Neutrophil (primary cell): ENCODE measurements around the gene LMNTD2.

Source experiments
- H3K27ac ChIP-seq: fragments of 200-600 bp; sonication (generic); 2 replicates; pipeline ENCODE4 v1.5.1; 2016; ENCODE audit warnings: mild to moderate bottlenecking, moderate library complexity
- H3K27me3 ChIP-seq: fragments of 200-600 bp; sonication (generic); 2 replicates; pipeline ENCODE4 v1.6.0; 2016; ENCODE audit warnings: mild to moderate bottlenecking
- H3K36me3 ChIP-seq: fragments of 200-600 bp; sonication (generic); 2 replicates; pipeline ENCODE4 v1.5.1; 2017
- H3K4me1 ChIP-seq, 2 experiments: fragments of 200-600 bp in 1 of 2; sonication (generic) in 1 of 2; 1 replicate in 1 of 2; 2 replicates in 1 of 2; pipeline versions ENCODE4 v1.5.1 to v1.6.1; 2013 to 2016; ENCODE audit warnings: low read depth in 1 of 2, low read length in 1 of 2, mild to moderate bottlenecking in 1 of 2, moderate library complexity in 1 of 2; ENCODE audit not compliant: control insufficient read depth in 1 of 2, insufficient read depth in 1 of 2
- H3K4me3 ChIP-seq, 2 experiments: fragments of 200-600 bp in 1 of 2; sonication (generic) in 1 of 2; 1 replicate in 1 of 2; 2 replicates in 1 of 2; pipeline ENCODE4 v1.5.1; 2013 to 2016; ENCODE audit warnings: low read depth in 1 of 2, low read length in 1 of 2, mild to moderate bottlenecking in 1 of 2, moderate library complexity in 1 of 2
- H3K9me3 ChIP-seq: fragments of 200-600 bp; sonication (generic); 2 replicates; pipeline ENCODE4 v1.5.1; 2016
- CTCF ChIP-seq: fragments of 200-600 bp; sonication (generic); IDR thresholded peaks from 2 replicates; pipeline ENCODE4 v1.5.1; 2016; ENCODE audit warnings: antibody characterized with exemption

Gene LMNTD2

GRCh38 chr11:590997-591396, 30.5 kb upstream of the LMNTD2 start:
- no peaks in the 10 kb centered on the region for H3K4me1 ChIP-seq
- H3K9me3 ChIP-seq, result no peaks in the 10 kb centered on the region
- H3K36me3 ChIP-seq, result peaks cover 97% of the 10 kb centered on the region
- no peak overlapping the region for H3K27ac ChIP-seq
- H3K4me3 ChIP-seq, result no peak overlapping the region
- no peaks in the 10 kb centered on the region for H3K27me3 ChIP-seq
- TF ChIP-seq CTCF, result no peak

GRCh38 chr11:589798-590197, 29.3 kb upstream of the LMNTD2 start:
- H3K4me3 ChIP-seq, result no peak overlapping the region
- TF ChIP-seq CTCF, result no peak
- no peak overlapping the region for H3K27ac ChIP-seq
- no peaks in the 10 kb centered on the region for H3K9me3 ChIP-seq
- peaks cover 89% of the 10 kb centered on the region for H3K36me3 ChIP-seq
- no peaks in the 10 kb centered on the region for H3K27me3 ChIP-seq
- H3K4me1 ChIP-seq, result no peaks in the 10 kb centered on the region

- Histone ChIP-seq H3K27ac (peak overlapping the region; percentile 44), H3K4me3 (no peak overlapping the region)
- no peak for TF ChIP-seq CTCF
Observed at GRCh38 chr11:587978-588380, 27.4 kb upstream of the LMNTD2 start.

GRCh38 chr11:587546-587945, 27.0 kb upstream of the LMNTD2 start:
- no peaks in the 10 kb centered on the region for H3K9me3 ChIP-seq
- no peak overlapping the region for H3K4me3 ChIP-seq
- H3K36me3 ChIP-seq, result peaks cover 85% of the 10 kb centered on the region
- peak overlapping the region; percentile 44 for H3K27ac ChIP-seq
- no peak for TF ChIP-seq CTCF
- no peaks in the 10 kb centered on the region for H3K4me1 ChIP-seq
- H3K27me3 ChIP-seq, result no peaks in the 10 kb centered on the region

More at GRCh38 chr11:587978-588380, 27.4 kb upstream of the LMNTD2 start:
- H3K27me3 ChIP-seq, result no peaks in the 10 kb centered on the region
- peaks cover 86% of the 10 kb centered on the region for H3K36me3 ChIP-seq
- no peaks in the 10 kb centered on the region for H3K4me1 ChIP-seq
- H3K9me3 ChIP-seq, result no peaks in the 10 kb centered on the region

GRCh38 chr11:586376-587316, 26.1 kb upstream of the LMNTD2 start:
- Histone ChIP-seq H3K27me3 (no peaks in the 10 kb centered on the region), H3K9me3 (no peaks in the 10 kb centered on the region), H3K36me3 (peaks cover 83% of the 10 kb centered on the region), H3K27ac (no peak overlapping the region), H3K4me3 (no peak overlapping the region), H3K4me1 (no peaks in the 10 kb centered on the region)
- no peak for TF ChIP-seq CTCF
